ENCODE results near the gene NALCN.

The NALCN gene

GRCh38 chr13:101292711-101293110 lies 123.6 kb downstream of the NALCN start:
- no peaks in the 10 kb centered on the region for H3K9me2 ChIP-seq (replicated peaks; ENCODE audit: insufficient read depth, low read length)
- H3K4me2 ChIP-seq (ENCODE audit: low read depth, low read length, poor library complexity, severe bottlenecking): no peak overlapping the region
- H2AFZ ChIP-seq (ENCODE audit: low read depth, low read length, severe bottlenecking): no peak overlapping the region
- TF ChIP-seq EZH2phosphoT487 (conservative IDR thresholded peaks at IDR 0.05; ENCODE audit: low read length): no peak
- TF ChIP-seq, protein P1, sequence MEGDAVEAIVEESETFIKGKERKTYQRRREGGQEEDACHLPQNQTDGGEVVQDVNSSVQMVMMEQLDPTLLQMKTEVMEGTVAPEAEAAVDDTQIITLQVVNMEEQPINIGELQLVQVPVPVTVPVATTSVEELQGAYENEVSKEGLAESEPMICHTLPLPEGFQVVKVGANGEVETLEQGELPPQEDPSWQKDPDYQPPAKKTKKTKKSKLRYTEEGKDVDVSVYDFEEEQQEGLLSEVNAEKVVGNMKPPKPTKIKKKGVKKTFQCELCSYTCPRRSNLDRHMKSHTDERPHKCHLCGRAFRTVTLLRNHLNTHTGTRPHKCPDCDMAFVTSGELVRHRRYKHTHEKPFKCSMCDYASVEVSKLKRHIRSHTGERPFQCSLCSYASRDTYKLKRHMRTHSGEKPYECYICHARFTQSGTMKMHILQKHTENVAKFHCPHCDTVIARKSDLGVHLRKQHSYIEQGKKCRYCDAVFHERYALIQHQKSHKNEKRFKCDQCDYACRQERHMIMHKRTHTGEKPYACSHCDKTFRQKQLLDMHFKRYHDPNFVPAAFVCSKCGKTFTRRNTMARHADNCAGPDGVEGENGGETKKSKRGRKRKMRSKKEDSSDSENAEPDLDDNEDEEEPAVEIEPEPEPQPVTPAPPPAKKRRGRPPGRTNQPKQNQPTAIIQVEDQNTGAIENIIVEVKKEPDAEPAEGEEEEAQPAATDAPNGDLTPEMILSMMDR (IDR thresholded peaks at IDR 0.05; ENCODE audit: insufficient read depth, low read length, poor library complexity, severe bottlenecking): no peak
- no peaks in the 10 kb centered on the region for H3K79me2 ChIP-seq (ENCODE audit: insufficient read depth, low read length)
- H4K20me1 ChIP-seq (ENCODE audit: low read depth, low read length): no peaks in the 10 kb centered on the region
- no peaks in the 10 kb centered on the region for H3K9me3 ChIP-seq (ENCODE audit: insufficient read depth, low read length)
- no peaks in the 10 kb centered on the region for H3K27me3 ChIP-seq (ENCODE audit: low read length)
- no peaks in the 10 kb centered on the region for H3F3A ChIP-seq (ENCODE audit: insufficient read depth)
- no peaks in the 10 kb centered on the region for H3K36me3 ChIP-seq (ENCODE audit: low read length)
- H3K9ac ChIP-seq (ENCODE audit: low read length): no peak overlapping the region
- no peak overlapping the region for H3K4me3 ChIP-seq (ENCODE audit: insufficient read depth, low read length, poor library complexity, severe bottlenecking)
- H3K27ac ChIP-seq (ENCODE audit: low read depth, low read length): no peak overlapping the region

DNA sequence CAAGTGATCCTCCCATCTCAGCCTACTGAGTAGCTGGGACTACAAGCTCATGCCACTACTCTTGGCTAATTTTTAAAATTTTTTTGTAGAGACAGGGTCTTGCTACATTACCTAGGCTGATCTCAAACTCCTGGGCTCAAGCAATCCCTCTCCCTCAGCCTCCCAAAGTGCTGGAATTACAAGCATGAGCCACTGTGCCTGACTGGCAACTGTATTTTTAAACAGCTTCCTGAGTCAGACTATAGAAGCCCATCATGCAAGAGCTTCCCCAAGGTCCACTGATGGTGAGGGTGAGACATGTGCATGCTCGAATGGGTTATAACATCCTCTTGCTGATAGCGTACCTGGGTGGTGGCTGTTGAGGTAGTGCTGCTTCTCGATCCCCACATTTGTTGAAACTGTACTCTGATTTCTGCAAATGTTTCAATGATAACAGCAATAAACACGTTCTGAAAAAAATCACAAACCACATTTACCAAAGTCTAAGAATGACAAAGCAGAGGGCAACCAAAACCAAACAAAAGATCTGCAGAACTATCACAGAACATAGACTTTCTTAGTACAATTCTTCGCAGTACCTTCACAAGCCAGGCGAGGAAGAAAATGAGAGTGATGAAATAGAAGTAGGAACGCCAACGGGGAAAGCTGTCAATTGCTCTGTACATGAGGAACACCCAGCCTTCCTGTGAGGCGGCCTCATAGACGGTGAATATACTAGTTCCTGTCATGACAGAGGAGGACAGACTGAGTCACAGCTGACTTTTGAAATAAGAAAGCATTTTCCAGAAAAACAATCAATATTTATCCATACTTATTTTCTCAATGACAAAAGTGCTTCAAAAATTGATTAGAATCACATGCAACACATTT lies 124.4 kb downstream of the NALCN start:
- H2AFZ ChIP-seq (ENCODE audit: low read depth, low read length, severe bottlenecking): no peak overlapping the region
- no peaks in the 10 kb centered on the region for H3K27me3 ChIP-seq (ENCODE audit: low read length)
- H4K20me1 ChIP-seq (ENCODE audit: low read depth, low read length): no peaks in the 10 kb centered on the region
- H3K27ac ChIP-seq (ENCODE audit: low read depth, low read length): no peak overlapping the region
- no peak overlapping the region for H3K9ac ChIP-seq (ENCODE audit: low read length)
- no peak overlapping the region for H3K4me2 ChIP-seq (ENCODE audit: low read depth, low read length, poor library complexity, severe bottlenecking)
- no peaks in the 10 kb centered on the region for H3K9me2 ChIP-seq (replicated peaks; ENCODE audit: insufficient read depth, low read length)
- no peaks in the 10 kb centered on the region for H3K36me3 ChIP-seq (ENCODE audit: low read length)
- H3F3A ChIP-seq (ENCODE audit: insufficient read depth): no peaks in the 10 kb centered on the region
- no peaks in the 10 kb centered on the region for H3K79me2 ChIP-seq (ENCODE audit: insufficient read depth, low read length)
- no peak overlapping the region for H3K4me3 ChIP-seq (ENCODE audit: insufficient read depth, low read length, poor library complexity, severe bottlenecking)
- no peaks in the 10 kb centered on the region for H3K9me3 ChIP-seq (ENCODE audit: insufficient read depth, low read length)
- TF ChIP-seq, protein P1 (IDR thresholded peaks at IDR 0.05; ENCODE audit: insufficient read depth, low read length, poor library complexity, severe bottlenecking): no peak
- no peak for TF ChIP-seq EZH2phosphoT487 (conservative IDR thresholded peaks at IDR 0.05; ENCODE audit: low read length)

- H3K4me2 ChIP-seq (ENCODE audit: low read depth, low read length, poor library complexity, severe bottlenecking): no peak overlapping the region
- no peaks in the 10 kb centered on the region for H3K9me3 ChIP-seq (ENCODE audit: insufficient read depth, low read length)
- H3K79me2 ChIP-seq (ENCODE audit: insufficient read depth, low read length): no peaks in the 10 kb centered on the region
- no peaks in the 10 kb centered on the region for H3K27me3 ChIP-seq (ENCODE audit: low read length)
- TF ChIP-seq, protein P1 (IDR thresholded peaks at IDR 0.05; ENCODE audit: insufficient read depth, low read length, poor library complexity, severe bottlenecking): no peak
- no peak for TF ChIP-seq EZH2phosphoT487 (conservative IDR thresholded peaks at IDR 0.05; ENCODE audit: low read length)
- H3K9ac ChIP-seq (ENCODE audit: low read length): no peak overlapping the region
- H3K9me2 ChIP-seq (replicated peaks; ENCODE audit: insufficient read depth, low read length): no peaks in the 10 kb centered on the region
- H3F3A ChIP-seq (ENCODE audit: insufficient read depth): no peaks in the 10 kb centered on the region
- H2AFZ ChIP-seq (ENCODE audit: low read depth, low read length, severe bottlenecking): no peak overlapping the region
- no peaks in the 10 kb centered on the region for H4K20me1 ChIP-seq (ENCODE audit: low read depth, low read length)
- no peaks in the 10 kb centered on the region for H3K36me3 ChIP-seq (ENCODE audit: low read length)
- no peak overlapping the region for H3K4me3 ChIP-seq (ENCODE audit: insufficient read depth, low read length, poor library complexity, severe bottlenecking)
- no peak overlapping the region for H3K27ac ChIP-seq (ENCODE audit: low read depth, low read length)
Measured at GRCh38 chr13:101291206-101291605, 125.1 kb downstream of the NALCN start.

All from SU-DHL-6 (cell line).